SIG-M5 treated with dmso at 0.1 percent for 504 hours (cell line): ENCODE data around the gene USP37.

Experiments used
- DNase-seq: peaks from one replicate; lab custom pipeline; 2025; ENCODE audit not compliant: unreplicated experiment; lab: John Stamatoyannopoulos, UW

USP37 gene

GRCh38 chr2:218568190-218569037 is at the start of gene USP37, which contains the start of gene CNOT9:
TSS of gene USP37 (minus strand) at chr2:218568351. CDS start at chr2:218558653, 9,698 bp downstream.
TSS of gene CNOT9 (plus strand) at chr2:218568839. CDS start at chr2:218568955, 116 bp downstream.
- peak; percentile 99 for DNase-seq

- DNase-seq: no peak
Measured at GRCh38 chr2:218615868-218616315, 47.7 kb upstream of the USP37 start.

GRCh38 chr2:218607436-218608115 is 39.4 kb upstream of the USP37 start, which contains the start of gene PLCD4:
TSS of gene PLCD4 (plus strand) at chr2:218607899. CDS start at chr2:218615740, 7,841 bp downstream.
- no peak for DNase-seq

GRCh38 chr2:218605432-218605831 is 37.3 kb upstream of the USP37 start:
- DNase-seq: no peak

GRCh38 chr2:218585541-218585940 is 17.4 kb upstream of the USP37 start:
- DNase-seq: no peak

GRCh38 chr2:218583983-218584850 is 16.1 kb upstream of the USP37 start:
- no peak for DNase-seq

- DNase-seq: no peak
Measured at GRCh38 chr2:218582076-218582475, 13.9 kb upstream of the USP37 start.

GRCh38 chr2:218578272-218578877 is 10.2 kb upstream of the USP37 start:
- no peak for DNase-seq

- no peak for DNase-seq
Measured at GRCh38 chr2:218577482-218578220, 9.5 kb upstream of the USP37 start.

GRCh38 chr2:218576854-218577253 is 8.7 kb upstream of the USP37 start:
- DNase-seq: no peak

GRCh38 chr2:218570850-218571249 is 2.7 kb upstream of the USP37 start:
- no peak for DNase-seq

- DNase-seq: peak; percentile 28
Measured at GRCh38 chr2:218569661-218570500, 1.7 kb upstream of the USP37 start.

- DNase-seq: no peak
Measured at GRCh38 chr2:218569038-218569431, 884 bp upstream of the USP37 start.

- DNase-seq: no peak
Measured at GRCh38 chr2:218567797-218568189, 358 bp downstream of the USP37 start.

GRCh38 chr2:218566296-218566695 is 1.9 kb downstream of the USP37 start:
- peak; percentile 27 for DNase-seq

- DNase-seq: no peak
Measured at GRCh38 chr2:218564056-218564455, 4.1 kb downstream of the USP37 start.

GRCh38 chr2:218558986-218559385 is 9.2 kb downstream of the USP37 start:
- DNase-seq: no peak

- peak; percentile 47 for DNase-seq
Measured at GRCh38 chr2:218557941-218558340, 10.2 kb downstream of the USP37 start.

GRCh38 chr2:218555527-218555926 is 12.6 kb downstream of the USP37 start:
- no peak for DNase-seq
